ENCODE measurements around the gene DMD. TPM values are rescaled to one million over a fixed set of nuclear protein-coding genes. Genes with fewer than 3 reads are reported as not detected.
A peak's percentile ranks its signal among the peaks of the same experiment; 100 is the strongest.

The DMD gene
- total and polyA plus RNA-seq, 2 donors (not counting 1 experiment from before 2014, with no cell fraction given) = 5.1 to 7.2 TPM

- no peak for TF ChIP-seq EZH2 (IDR thresholded peaks at IDR 0.05; ENCODE audit: low read length, missing control alignments)
- no peak for TF ChIP-seq CTCF (conservative IDR thresholded peaks at IDR 0.05 in 1 of 2, IDR thresholded peaks at IDR 0.05 in 1 of 2; ENCODE audit: low read depth in 1 of 2, low read length in 2 of 2)
- peak in 1 of 2 donors; percentile 35 for DNase-seq (ENCODE audit: low read depth in 2 of 2)
- H3K9me3 ChIP-seq (ENCODE audit: control insufficient read depth, insufficient read depth, low read depth, low read length) = no peaks in the 10 kb centered on the region
Observed at GRCh38 chrX:31449965-31450364, 1761.4 kb downstream of the DMD start.

GRCh38 chrX:31449081-31449480 is 1762.3 kb downstream of the DMD start:
- TF ChIP-seq EZH2 (IDR thresholded peaks at IDR 0.05; ENCODE audit: low read length, missing control alignments) = no peak
- no peak for TF ChIP-seq CTCF (conservative IDR thresholded peaks at IDR 0.05 in 1 of 2, IDR thresholded peaks at IDR 0.05 in 1 of 2; ENCODE audit: low read depth in 1 of 2, low read length in 2 of 2)
- no peak overlapping the region for H3K4me3 ChIP-seq (replicated peaks in 1 of 4; ENCODE audit: control extremely low read depth in 1 of 4, insufficient read depth in 1 of 4, low read depth in 3 of 4, low read length in 4 of 4)

More at GRCh38 chrX:31449965-31450364, 1761.4 kb downstream of the DMD start:
- H3K9ac ChIP-seq (ENCODE audit: insufficient read depth, low read length) = no peak overlapping the region
- no peaks in the 10 kb centered on the region for H3K27me3 ChIP-seq (ENCODE audit: control insufficient read depth, insufficient read depth, low read length)
- no peak overlapping the region for H3K27ac ChIP-seq (ENCODE audit: insufficient read depth, low read length)
- H2AFZ ChIP-seq (ENCODE audit: low read length) = no peak overlapping the region
- H3K36me3 ChIP-seq (ENCODE audit: control insufficient read depth, insufficient read depth, low read length) = no peaks in the 10 kb centered on the region
- H3K4me1 ChIP-seq (ENCODE audit: control insufficient read depth, extremely low read depth, insufficient read depth, low read length) = no peaks in the 10 kb centered on the region
- H3K4me2 ChIP-seq (ENCODE audit: extremely low read depth, insufficient read depth, low read length) = no peak overlapping the region
- no peaks in the 10 kb centered on the region for H4K20me1 ChIP-seq (ENCODE audit: control insufficient read depth, extremely low read depth, insufficient read depth, low read length)
- no peak overlapping the region for H3K4me3 ChIP-seq (replicated peaks in 1 of 4; ENCODE audit: control extremely low read depth in 1 of 4, insufficient read depth in 1 of 4, low read depth in 3 of 4, low read length in 4 of 4)
- H3K79me2 ChIP-seq (ENCODE audit: control insufficient read depth, insufficient read depth, low read length) = no peaks in the 10 kb centered on the region

DNA sequence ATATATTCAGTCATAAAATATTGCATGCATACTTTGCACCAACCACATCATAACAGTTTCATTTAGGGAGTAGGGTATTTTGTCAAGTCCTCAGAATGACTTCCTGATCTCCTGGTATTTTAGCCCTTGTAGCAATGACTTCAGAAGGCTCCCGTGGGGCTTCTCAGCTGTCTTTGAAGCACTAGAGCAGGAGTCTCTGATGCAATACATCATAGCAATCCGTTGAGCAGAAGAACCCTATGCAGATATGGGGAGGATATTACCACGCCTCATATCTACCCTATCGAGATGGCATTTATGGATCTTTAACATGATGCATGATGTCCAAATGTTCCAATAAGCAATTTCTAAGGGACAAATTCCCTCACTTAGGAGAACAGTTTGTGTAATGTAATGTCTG is 1765.8 kb downstream of the DMD start:
- no peak overlapping the region for H3K9ac ChIP-seq (ENCODE audit: insufficient read depth, low read length)
- no peak for DNase-seq (ENCODE audit: low read depth in 2 of 2)

More at GRCh38 chrX:31449081-31449480, 1762.3 kb downstream of the DMD start:
- Histone ChIP-seq H2AFZ (ENCODE audit: low read length) (no peak overlapping the region), H3K27me3 (ENCODE audit: control insufficient read depth, insufficient read depth, low read length) (no peaks in the 10 kb centered on the region), H3K9me3 (ENCODE audit: control insufficient read depth, insufficient read depth, low read depth, low read length) (no peaks in the 10 kb centered on the region), H3K27ac (ENCODE audit: insufficient read depth, low read length) (no peak overlapping the region), H3K4me1 (ENCODE audit: control insufficient read depth, extremely low read depth, insufficient read depth, low read length) (no peaks in the 10 kb centered on the region), H3K36me3 (ENCODE audit: control insufficient read depth, insufficient read depth, low read length) (no peaks in the 10 kb centered on the region), H3K9ac (ENCODE audit: insufficient read depth, low read length) (no peak overlapping the region), H3K79me2 (ENCODE audit: control insufficient read depth, insufficient read depth, low read length) (no peaks in the 10 kb centered on the region), H3K4me2 (ENCODE audit: extremely low read depth, insufficient read depth, low read length) (no peak overlapping the region), H4K20me1 (ENCODE audit: control insufficient read depth, extremely low read depth, insufficient read depth, low read length) (no peaks in the 10 kb centered on the region)
- no peak for DNase-seq (ENCODE audit: low read depth in 2 of 2)

More for the DNA sequence above, 1765.8 kb downstream of the DMD start:
- no peak for TF ChIP-seq CTCF (conservative IDR thresholded peaks at IDR 0.05 in 1 of 2, IDR thresholded peaks at IDR 0.05 in 1 of 2; ENCODE audit: low read depth in 1 of 2, low read length in 2 of 2)
- no peak for TF ChIP-seq EZH2 (IDR thresholded peaks at IDR 0.05; ENCODE audit: low read length, missing control alignments)
- Histone ChIP-seq H2AFZ (ENCODE audit: low read length) (no peak overlapping the region), H3K27me3 (ENCODE audit: control insufficient read depth, insufficient read depth, low read length) (no peaks in the 10 kb centered on the region), H3K36me3 (ENCODE audit: control insufficient read depth, insufficient read depth, low read length) (no peaks in the 10 kb centered on the region), H3K27ac (ENCODE audit: insufficient read depth, low read length) (no peak overlapping the region), H3K4me2 (ENCODE audit: extremely low read depth, insufficient read depth, low read length) (no peak overlapping the region), H3K79me2 (ENCODE audit: control insufficient read depth, insufficient read depth, low read length) (no peaks in the 10 kb centered on the region), H3K9me3 (ENCODE audit: control insufficient read depth, insufficient read depth, low read depth, low read length) (no peaks in the 10 kb centered on the region), H3K4me1 (ENCODE audit: control insufficient read depth, extremely low read depth, insufficient read depth, low read length) (no peaks in the 10 kb centered on the region), H3K4me3 (replicated peaks in 1 of 4; ENCODE audit: control extremely low read depth in 1 of 4, insufficient read depth in 1 of 4, low read depth in 3 of 4, low read length in 4 of 4) (no peak overlapping the region), H4K20me1 (ENCODE audit: control insufficient read depth, extremely low read depth, insufficient read depth, low read length) (no peaks in the 10 kb centered on the region)
